HUDEP-2 (cell line): ENCODE data around the gene FAM200B.
"Not testable (repeated sequence)": the region's sequence is repeated elsewhere in the genome, so short reads cannot be mapped to it uniquely, and the experiment has no call there.

ENCODE experiments used
- DNase-seq, 76 experiments: peaks; one replicate each; lab custom pipeline; 2025; ENCODE audit not compliant: unreplicated experiment in 76 of 76; lab: John Stamatoyannopoulos, UW

Gene FAM200B

GRCh38 chr4:15729910-15730533 is 48.4 kb downstream of the FAM200B start:
- peak in 14 of 76 experiments; percentile 1 to 35 (median 6) for DNase-seq

GRCh38 chr4:15733061-15733460 is 51.4 kb downstream of the FAM200B start:
- DNase-seq = not testable (repeated sequence)

GRCh38 chr4:15735536-15735935 is 53.9 kb downstream of the FAM200B start:
- no peak for DNase-seq

- DNase-seq = no peak
Observed at GRCh38 chr4:15736514-15737050, 55.0 kb downstream of the FAM200B start.

GRCh38 chr4:15737255-15737654 is 55.6 kb downstream of the FAM200B start:
- no peak for DNase-seq

GRCh38 chr4:15738877-15739276 is 57.2 kb downstream of the FAM200B start:
- DNase-seq = no peak
